GM12875 (cell line): ENCODE data around the gene EMID1.

Source experiments
- H3K4me3 ChIP-seq: one replicate; pipeline ENCODE4 v1.5.1; 2011; ENCODE audit warnings: low read depth, low read length, control low read depth
- TF ChIP-seq, protein P1 (sequence below): IDR thresholded peaks from 2 replicates; pipeline ENCODE4 v1.5.1; 2011; ENCODE audit warnings: low read depth, mild to moderate bottlenecking, control low read depth, inconsistent platforms, low read length, moderate library complexity, borderline replicate concordance; ENCODE audit not compliant: insufficient read depth

The EMID1 gene

DNA sequence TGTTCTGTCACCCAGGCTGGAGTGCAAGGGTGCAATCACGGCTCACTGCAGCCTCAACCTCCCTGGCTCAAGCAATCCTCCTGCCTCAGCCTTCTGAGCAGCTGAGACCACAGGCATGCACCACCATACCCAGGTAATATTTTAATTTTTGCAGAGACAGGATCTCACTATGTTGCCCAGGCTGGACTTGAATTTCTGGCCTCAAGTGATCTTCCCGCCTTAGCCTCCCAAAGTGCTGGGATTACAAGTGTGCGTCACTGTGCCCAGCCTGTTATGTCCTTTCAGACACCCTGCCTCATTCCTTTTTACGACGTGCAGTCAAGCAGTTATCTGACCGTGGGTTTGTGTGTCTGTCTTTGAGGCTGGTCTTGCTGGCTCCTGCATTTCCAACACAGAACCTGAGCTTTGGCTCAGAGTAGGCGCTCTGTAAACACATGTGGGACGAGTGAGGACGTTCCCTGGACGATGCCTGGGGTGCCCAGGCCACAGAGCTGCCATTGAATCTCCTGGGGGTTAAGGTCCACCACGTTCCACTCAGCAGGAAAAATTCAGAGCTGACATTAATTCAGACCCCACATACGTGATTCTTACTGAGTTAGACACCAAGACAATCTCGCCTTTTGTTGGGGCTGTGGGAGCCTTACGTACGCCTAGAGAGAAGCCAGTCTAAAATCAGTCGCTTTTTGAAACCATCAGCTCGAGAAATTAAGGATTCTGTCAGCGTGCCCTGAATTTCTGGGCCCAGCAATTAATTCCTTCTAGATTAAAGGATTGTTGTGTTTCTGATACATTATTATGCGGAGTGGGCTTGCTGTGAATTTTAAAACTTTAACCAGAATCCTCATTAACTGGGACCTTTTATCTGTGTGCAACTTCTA lies 21.5 kb upstream of the EMID1 start:
- H3K4me3 ChIP-seq: no peak overlapping the region
- TF ChIP-seq, protein P1, sequence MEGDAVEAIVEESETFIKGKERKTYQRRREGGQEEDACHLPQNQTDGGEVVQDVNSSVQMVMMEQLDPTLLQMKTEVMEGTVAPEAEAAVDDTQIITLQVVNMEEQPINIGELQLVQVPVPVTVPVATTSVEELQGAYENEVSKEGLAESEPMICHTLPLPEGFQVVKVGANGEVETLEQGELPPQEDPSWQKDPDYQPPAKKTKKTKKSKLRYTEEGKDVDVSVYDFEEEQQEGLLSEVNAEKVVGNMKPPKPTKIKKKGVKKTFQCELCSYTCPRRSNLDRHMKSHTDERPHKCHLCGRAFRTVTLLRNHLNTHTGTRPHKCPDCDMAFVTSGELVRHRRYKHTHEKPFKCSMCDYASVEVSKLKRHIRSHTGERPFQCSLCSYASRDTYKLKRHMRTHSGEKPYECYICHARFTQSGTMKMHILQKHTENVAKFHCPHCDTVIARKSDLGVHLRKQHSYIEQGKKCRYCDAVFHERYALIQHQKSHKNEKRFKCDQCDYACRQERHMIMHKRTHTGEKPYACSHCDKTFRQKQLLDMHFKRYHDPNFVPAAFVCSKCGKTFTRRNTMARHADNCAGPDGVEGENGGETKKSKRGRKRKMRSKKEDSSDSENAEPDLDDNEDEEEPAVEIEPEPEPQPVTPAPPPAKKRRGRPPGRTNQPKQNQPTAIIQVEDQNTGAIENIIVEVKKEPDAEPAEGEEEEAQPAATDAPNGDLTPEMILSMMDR: no peak

DNA sequence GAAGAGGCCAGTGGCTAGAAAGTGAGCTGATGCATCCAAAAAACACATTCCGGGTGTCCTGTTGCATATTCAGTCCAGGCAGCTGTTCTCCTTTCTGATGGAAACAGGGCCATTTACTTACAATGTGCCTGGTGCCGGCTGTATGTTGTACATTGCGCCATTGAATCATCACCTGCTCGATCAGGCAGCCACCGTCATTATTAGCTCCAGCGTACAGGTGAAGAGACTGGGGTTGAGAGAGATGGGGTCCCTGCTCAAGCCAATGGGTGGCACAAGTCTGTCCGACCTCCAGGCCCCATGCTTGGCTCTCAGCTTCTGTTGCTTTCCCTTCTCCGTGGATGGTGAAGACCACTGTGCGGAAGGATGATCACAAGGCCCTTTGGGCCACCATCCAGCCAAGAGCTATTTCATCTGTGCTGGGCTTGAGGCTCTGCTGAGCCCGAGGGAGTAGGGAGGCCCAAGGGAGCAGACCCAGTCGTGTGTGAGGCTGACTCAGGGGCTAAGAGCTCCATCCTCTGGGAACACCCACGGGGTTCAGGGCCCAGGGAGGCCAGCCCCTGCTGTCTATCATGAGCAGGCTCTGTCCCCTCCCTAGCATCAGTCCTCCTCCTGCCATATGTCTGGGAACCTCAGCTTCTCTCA lies 20.7 kb upstream of the EMID1 start:
- TF ChIP-seq, protein P1: no peak
- H3K4me3 ChIP-seq: no peak overlapping the region

DNA sequence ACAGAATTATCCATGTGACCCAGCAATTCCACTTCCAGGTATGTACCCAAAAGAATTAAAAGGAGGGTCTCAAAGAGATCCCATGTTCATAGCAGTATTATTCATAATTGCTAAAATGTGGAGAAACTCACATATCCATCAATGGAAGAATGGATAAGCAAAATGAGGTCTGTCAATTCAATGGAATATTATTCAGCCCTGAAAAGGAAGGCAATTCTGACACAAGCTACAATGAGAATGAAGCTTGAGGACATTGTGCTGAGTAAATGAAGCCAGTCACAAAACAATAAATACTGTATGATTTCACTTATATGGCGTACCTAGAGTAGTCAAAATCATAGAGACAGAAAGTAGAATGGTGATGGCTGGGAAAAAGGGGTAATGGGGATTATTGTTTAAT lies 19.4 kb upstream of the EMID1 start:
- H3K4me3 ChIP-seq: no peak overlapping the region
- TF ChIP-seq, protein P1: no peak

DNA sequence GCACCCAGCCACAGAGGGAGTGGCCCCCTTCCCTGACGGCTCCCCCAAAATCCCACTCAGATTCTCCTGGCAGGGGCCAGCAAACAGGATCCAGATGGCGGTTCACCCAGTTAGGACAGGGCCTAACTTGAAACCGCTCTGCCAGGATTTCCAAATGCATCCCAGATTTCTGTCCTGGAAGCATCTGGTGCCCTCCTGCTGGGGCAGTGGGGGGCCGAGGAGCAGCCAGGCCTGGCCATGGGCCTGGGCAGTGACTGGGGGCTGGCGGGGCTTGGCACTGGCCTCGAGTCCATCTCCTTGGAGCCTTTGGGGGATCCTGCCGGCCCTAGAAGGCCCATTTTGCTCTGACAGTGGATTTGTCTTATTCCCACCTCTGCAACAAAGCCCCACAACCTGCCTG lies 17.9 kb upstream of the EMID1 start:
- TF ChIP-seq, protein P1: no peak
- no peak overlapping the region for H3K4me3 ChIP-seq

DNA sequence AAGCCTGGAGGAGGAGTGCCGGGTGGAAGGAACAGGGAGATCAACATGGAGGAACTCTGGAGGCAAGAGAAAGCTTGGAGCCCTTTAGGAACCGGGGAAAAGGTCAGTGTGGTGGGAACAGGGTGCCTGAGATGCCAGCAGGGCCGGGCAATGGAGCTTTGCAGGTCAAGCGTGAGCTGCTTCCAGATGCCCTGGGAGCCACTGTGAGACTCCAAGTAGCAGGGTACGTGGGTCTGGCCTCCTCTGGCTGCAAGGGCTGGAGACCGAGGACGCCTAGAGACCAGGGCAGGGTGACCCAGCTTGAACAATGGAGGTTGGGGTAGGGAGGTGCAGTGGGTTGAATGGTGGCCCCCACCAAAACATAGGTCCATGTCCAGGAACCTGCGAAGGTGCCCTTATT lies 15.6 kb upstream of the EMID1 start:
- TF ChIP-seq, protein P1: no peak

DNA sequence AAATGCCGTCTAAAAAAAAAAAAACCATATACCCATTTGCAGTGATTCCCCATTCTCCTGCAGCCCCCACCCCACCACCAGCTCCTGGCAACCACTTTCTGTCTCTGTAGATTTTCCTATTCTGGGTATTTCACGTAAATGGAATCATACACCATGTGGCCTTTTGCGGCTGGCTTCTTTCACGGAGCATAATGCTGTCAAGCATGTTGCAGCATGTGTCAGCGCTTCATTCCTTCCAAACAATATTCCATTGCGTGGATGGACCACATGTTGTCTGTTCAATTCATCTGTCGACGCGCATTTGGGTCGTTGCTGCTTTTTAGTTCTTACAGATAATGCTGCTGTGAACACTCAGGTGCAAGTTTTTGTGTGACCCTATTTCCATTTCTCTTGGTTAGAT lies 14.8 kb upstream of the EMID1 start:
- no peak overlapping the region for H3K4me3 ChIP-seq
- TF ChIP-seq, protein P1: no peak

More for the DNA sequence above, 15.6 kb upstream of the EMID1 start:
- no peak overlapping the region for H3K4me3 ChIP-seq

DNA sequence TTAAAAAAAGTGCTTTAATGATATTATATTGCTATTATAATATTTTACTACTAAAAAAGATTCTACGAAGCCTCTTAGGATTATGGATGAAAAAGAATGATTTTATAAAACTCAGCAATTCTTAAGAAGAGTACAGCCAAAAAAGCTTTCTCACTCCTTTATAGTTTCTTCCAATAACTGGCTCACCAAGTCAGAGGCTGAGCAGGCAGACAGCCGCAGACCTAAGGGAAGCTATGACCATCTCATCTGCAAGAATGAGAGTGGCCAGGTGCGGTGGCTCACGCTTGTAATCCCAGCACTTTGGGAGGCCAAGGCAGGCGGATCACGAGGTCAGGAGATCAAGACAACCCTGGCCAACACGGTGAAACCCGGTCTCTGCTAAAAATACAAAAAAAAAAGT lies 12.7 kb upstream of the EMID1 start:
- H3K4me3 ChIP-seq: no peak overlapping the region
- TF ChIP-seq, protein P1: no peak
